TTC549 (cell line): ENCODE data around the gene AVPR2.

Source experiments
- FAIRE-seq: peaks from 2 replicates; lab custom pipeline; 2012; peaks lifted over from hg19 to GRCh38; lab: Jason Lieb, UNC

The AVPR2 gene

DNA sequence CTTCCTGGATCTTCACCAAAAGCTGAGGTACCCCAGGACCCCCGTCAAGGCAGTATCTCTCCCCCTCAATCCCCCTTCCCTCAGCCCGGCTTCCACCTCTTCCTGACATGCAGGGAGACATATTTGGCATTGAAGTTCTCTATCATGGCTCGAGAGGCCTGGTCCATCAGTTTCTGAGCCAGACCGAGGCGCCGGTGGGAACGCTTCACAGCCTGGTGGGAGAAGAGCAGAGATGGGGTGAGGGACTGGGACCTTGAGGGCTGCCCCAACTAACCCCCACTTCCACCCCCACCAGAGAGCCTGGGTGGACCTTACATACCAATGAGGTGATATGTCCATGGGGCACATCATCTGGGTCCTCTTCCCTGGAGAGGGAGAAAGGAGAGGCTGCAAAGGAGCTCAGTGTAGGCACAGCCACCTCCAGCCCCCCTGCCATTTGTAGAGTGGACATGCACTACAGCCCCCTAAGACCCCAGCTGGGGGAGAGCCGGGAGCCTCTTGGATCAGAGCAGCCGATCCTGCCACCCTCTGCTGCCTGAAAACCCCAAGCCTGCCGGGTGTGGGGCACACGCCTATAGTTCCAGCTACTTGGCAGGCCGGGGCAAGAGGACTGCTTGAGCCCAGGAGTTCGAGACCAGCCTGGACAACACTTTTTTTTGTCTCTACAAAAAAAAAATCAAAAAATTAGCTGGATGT lies 27.9 kb downstream of the AVPR2 start:
- no peak for FAIRE-seq

DNA sequence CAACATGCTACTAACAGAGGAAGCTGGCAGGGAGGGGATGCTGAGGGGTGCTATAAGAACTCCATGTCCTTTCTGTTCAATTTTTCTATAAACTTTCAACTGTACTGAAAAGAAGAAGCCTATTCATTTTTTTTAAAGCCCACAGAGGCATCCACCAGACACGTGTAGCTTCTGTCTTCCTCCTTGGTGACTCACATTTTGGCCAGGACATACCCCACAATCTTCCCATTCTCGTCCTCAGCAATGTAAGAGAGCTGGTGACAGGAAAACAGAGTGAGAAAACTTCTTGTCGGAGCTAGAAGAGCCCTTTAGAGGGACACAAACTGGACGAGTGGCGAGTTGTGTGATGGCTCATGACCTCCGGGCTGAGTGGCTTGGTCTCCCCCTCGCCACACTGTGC lies 29.3 kb downstream of the AVPR2 start:
- no peak for FAIRE-seq

DNA sequence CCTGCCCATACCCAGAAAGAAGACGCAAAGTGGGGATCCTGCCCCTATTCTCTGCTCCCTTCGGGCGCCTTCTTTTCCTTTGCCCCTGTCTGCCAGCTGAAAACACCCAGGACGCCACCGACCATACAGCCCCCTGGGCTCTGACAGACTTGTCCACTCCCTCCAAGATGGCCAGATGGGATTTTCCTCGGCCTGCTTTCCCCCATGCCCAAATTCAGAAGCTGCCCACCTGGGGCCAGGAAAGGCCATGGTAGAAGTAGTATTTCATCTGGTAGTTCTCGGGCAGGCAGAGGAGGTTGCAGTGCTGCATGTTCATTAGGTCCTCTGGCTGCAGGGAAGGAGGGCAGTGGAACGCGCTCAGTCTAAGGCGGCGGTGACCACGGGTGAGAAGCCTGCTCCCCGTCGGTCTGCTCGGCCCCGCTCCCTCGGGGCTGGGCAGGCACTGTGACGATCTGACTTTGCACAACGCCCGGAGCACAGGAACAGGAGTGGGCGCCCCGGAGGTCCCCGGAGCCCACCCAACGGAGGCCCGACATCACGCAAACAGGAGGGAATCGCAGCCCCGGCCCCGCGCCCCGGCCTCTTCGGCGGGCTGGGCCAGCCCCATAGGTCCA lies 29.8 kb downstream of the AVPR2 start:
- FAIRE-seq: no peak

DNA sequence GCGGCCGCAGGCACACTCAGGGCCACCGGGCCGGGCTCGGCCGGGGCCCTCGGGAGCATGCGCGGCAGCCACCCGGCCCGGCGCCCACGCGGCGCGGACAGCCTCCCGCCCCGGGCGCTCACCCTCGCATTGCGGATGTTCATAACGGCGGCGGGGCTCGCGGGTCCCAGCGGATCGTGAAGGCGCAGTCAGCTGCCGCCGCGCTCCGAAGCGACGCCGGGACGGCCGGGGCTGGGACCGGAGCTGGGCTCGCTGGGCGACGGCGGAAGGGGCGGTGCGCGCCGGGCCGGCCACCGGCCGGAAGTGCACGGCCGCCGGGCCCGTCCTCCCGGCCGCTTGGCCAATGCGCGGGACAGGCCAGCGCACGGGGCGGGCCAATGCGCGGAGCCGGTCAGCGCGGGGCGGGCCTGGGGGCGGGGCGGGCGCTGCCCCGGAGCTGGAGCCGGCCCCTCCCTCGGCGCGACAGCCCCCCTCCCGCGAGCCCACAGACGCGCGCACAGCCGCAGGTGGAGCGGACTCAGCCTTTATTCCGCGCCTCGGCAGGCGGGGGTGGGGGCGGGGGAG lies 30.4 kb downstream of the AVPR2 start, which contains the start of gene NAA10:
NAA10 (minus strand) TSS at position 276 of the 564 bp plus-strand sequence; CDS start at position 143, 133 bp downstream.
- FAIRE-seq: no peak

DNA sequence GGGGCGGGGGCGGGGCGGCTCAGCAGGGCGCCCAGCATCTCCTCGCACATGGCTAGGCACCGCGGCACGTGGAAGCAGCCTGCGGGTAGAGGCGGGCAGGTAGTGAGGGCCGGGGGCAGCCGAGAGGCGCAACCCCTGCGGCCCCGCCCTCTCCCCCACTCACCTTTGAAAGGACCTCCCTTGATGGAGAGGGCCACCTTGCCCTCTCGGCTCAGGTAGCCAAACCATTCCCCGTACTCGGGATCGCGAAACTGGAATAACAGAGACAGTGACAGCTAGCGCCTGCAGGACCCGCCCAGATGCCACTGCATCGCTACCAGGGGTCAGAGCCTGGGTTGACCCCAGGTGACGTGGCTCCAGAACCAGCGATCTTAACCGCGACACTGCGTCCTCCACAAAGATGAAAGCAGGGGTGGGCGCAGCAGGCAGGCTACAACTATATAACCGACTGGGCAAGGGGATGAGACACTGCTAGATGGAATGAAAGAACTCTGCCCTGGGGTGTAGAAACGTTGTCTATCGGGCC lies 30.9 kb downstream of the AVPR2 start:
- no peak for FAIRE-seq

DNA sequence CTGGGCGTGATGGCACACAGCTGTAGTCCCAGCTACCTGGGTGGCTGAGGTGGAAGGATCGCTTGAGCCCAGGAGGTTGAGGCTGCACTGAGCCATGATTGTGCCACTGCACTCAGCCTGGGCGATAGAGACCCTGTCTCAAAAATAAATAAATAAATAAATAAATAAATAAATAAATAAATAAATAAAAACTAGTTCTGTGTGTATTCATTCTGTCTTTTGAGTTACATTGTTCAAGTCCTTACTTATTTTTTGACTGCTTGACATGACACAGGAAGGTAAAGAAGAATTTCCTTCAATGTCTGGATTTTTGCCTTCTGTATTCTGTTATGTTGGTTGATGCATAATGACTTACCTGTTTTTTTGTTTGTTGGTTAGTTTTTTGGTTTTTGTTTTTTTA lies 32.6 kb downstream of the AVPR2 start:
- no peak for FAIRE-seq

DNA sequence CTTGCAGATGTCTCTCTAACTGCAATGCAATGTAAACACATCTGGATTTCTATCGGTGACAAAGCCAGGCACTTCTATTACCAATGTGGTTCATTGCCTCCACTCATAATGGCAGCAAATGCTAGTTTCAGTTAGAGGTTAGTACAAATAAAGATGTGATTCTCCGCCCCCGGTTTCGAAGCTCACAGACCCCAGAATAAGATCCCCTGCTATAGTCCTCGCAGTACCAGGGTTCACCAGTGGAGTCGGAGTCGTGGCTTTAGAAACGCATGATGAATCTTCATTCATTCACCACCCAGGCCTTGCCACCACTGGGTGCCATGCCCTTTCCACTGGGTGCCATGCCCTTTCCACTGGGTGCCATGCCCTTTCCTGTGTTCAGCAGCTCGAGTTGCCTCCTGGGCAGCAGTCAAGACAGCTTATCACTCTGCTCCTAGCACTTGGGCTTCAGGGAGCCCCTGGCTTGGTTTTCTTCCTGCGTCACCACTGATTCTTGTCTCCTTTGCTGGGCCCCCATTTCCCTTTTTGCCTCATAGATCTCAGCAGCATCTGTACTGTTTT lies 33.8 kb downstream of the AVPR2 start:
- FAIRE-seq: no peak

DNA sequence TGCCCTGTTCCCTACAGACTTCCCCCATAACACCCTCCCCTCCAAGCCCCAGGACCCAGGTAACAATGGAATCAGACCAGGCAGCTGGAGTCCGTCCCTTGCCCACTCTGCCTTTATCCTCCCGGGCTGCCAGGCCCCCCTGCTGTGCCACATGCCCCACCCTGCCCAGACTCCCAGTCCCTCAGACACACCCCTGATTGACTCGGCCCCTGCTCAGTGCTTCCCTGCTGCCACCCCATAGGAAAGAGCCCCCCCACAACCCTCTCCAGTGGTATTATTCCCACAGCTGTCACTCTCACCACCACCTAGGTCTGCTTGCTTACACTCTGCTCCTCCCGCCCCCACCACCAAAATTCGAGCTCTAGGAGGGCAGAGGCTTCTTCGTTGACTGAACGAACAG lies 35.1 kb downstream of the AVPR2 start:
- FAIRE-seq: no peak

DNA sequence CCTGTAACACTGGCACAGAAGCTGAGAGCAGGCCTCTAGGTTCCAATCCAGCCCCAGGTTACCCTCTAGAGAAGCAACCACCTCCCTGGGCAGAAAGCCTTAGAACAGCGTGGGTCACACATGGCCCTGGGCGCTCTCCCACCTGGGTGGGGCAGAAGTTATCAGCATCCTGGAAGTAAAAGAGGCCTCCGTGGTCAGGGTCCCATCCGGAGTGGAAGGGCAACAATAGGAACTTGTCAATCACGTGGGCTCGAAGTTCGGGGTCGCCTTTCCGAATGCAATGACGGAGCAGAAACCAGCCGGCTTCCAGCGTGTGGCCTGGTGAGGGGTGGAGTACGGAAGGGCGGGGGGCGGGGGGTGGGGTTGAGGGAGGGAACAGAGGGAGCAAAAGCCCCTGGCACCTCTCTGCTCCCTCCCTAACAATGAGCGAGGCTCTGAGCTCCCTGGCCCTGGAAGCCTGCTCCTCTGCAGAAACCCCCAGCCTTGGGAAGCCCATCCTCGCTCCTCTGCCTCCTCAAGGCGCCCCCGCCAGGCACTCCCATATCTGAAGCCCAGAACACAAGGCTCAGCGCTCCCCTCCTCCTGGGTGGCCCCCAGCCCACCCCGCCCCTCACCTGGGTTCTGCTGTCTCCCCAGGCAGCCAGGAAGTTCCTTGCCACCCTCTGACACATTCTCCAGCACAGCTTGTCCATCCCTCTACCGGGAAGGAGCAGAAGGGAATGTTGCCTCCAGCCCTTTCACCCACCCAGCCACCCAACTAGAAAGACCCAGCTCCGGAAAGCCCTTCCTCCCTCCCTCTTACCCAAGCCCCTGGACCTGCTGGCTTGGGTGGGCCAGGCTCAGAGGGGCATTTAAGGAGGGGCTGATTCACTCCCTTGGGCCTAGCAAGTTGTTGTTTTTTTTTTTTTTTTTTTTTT lies 37.1 kb downstream of the AVPR2 start:
- no peak for FAIRE-seq

DNA sequence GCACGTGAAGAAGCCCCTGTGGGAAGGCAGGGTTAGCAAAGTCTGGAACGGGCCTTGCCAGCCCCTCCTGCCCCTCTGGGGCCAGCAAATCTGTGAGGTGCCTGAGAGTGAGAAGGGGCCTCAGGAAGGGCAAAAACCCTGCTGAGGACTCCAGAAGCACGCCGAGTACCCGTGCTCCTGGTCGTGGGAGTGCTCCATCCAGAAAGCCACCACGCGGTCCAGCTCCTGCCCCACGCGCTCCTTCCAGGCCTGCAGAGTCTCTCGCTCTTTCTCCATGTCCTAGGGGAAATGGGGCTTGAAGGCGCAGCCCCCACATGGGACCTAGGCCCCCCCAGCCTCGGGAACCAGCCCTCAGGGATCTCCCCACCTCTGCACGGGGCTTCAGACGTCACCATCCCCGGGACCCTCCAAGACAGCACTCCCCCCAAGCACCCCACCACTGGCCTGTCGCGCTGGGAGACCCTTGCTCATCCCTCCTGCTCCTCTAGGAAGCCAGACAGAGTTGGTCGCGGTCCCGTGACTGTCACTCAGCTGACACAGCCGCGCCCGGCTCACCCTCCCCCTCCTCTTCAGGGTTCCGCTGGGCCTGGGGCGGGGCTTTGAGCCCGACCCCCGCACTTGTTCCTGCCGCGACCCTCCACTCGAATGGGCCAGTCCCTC lies 39.8 kb downstream of the AVPR2 start, which contains the start of gene RENBP:
RENBP (minus strand) TSS at position 504 of the 660 bp plus-strand sequence; CDS start at position 471, 33 bp downstream.
- no peak for FAIRE-seq

DNA sequence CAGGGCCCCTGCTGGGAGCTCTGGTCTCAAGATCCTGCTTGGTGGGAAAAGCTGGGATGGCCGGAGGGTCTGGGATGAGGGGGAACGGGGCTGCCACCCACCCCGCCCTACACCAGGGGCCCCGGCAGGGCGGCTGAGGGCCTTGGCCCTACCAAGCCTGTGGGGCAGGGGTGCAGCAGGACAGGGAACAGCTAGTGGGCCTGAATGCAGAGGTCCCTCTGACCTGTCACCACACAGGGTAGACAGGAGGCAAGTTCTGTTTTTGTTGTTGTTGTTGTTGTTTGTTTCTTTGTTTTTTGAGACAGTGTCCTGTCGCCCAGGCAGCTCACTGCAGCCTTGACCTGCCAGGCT lies 40.3 kb downstream of the AVPR2 start:
- FAIRE-seq: no peak

DNA sequence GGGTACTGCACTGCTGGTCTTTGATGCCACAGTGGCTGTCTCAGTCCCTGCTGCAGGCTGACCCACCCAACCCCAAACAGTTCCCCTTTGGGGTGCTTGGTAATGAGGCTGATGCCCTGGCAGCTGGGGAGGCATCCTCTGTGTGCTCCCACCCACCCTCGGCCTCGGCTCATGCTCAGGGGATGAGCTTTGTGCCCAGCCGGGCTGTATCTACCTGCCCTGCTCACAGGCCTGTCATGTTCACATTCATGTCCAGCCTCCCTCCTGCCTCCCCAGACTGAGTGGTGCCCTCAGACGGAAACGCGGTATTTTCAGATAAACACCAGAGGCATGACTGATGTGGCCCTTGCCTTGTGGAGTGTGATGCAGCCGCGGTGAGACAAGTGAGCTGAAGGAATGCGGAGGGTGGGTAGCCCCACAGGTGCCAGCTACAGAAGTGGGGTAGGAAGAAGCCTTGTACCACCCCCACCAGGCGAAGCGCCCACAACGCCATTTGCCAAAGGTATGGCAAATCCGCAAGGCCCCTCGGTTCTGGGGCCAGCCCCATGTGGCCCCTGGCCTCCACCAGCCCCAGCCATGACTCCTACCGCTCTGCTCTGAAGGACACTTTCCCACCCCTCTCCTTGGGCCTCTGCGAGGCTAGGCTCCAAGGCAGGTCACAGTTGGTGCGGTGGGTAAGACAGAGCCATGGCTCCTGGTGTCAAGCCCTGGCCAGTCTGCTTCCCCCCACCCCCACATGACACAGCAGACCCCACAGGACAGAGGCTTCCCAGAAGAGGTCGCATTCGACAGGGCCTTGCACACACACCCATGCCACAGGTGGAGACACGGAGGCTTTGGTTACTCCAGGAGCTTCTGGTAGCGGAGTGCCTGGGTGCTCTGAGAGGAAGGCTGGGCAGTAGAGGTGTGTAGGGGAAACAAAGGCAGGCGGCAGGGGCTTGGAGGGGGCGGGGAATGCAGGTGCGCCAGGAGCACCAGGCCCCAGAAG lies 41.8 kb downstream of the AVPR2 start:
- FAIRE-seq: no peak

DNA sequence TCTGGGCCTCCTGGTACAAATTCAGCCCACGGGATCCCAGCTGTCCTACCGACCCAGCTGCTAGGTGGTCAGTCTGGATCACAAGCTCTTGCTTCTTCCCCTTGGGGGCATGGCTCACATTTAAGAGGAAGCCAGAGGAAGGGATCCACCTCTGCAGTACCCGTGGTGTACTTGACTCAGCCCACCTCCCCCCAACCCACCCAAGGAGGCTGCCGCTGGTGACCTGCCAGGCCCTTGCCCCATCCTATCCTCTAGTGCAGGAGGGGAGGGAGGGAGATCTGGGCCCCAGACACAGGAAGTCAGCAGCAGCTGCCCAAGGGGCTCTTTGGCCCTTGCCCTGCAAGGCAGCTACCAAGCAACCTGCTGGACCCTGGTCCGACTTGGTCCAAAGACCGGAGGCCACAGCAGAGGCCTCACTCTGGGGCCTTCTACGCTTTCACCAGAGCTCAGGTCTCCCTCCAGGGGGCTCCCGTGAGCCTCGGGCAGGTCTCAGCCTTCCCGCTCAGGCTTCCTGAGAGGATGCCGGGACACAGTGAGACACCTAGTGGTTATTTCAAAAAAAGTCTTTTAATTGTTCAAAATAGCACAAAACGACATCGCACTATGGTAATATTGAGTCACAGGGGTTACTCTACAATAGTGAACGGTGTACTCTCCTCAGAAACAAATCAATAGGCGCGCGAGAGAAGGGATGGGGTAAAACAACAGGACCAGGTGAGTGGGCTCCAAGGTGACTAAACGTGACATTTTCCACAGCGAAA lies 42.7 kb downstream of the AVPR2 start:
- peak; percentile 84 for FAIRE-seq

DNA sequence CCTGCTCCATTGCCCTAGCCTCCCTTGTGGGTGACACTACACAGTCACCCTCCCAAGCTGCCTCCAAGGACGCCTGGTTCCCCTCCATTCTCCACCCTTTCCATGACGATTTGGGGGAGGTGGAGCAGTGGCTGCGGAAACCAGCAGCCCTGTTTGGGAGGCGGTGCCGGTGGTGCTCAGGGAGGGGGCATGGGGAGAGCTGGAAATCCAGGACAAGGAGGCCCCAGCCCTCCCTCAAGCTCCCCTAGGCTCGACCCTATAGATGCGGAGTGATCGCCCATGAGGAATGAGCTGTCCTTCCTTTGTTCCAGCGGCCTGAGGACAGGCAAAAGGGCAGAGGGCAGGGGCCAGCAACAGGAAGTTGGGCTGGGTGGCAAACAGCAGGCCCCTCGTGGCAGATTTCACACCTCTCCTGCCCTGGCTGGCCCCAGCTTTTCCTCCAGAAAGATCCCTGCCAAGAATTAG lies 43.6 kb downstream of the AVPR2 start:
- no peak for FAIRE-seq

DNA sequence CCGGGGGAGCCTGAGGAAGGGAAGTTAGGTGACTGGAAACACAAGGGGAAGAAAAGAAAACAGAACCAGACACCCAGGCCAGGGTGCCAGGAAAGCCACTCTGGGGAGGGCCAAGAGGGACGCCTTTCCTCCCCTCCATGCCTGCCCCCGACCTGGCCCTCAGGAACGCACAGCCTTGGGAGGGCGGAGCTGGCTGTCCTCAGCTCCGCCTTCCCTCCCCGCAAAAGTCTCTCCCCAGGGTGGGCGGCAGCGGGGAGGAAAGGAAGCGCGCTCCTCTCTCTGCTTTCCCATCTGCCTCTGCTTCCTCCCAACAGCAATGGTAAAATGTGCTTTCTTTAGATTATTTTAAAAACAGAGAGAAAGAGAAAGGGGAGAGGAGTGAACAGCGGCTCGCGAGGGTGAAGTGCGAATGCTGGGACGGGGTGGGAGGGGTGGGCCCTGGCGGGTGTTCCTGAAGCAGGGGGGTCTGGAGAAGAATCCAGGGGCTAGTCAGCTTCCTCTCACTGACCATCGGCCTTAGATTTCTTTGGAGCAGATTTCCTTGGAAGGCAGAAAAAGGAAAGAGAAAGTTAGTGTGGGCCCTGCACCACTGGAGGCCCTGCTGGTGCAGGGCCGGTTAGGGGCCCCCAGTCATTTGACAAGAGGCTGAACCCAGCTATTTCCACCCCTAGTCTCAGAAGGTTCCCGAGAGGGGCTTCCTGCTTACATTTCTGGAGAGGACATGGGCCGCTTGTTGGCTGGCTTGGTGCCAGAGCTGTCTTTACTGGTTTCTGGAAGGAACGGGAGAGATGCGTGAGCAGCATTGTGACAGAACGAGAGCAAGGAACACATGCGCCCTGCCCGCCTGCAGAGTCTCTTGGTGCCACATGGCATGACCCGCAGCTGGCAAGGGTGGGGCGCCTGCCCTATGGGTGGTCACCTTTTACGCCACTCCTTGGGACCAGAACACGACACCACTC lies 44.7 kb downstream of the AVPR2 start:
- FAIRE-seq: no peak

DNA sequence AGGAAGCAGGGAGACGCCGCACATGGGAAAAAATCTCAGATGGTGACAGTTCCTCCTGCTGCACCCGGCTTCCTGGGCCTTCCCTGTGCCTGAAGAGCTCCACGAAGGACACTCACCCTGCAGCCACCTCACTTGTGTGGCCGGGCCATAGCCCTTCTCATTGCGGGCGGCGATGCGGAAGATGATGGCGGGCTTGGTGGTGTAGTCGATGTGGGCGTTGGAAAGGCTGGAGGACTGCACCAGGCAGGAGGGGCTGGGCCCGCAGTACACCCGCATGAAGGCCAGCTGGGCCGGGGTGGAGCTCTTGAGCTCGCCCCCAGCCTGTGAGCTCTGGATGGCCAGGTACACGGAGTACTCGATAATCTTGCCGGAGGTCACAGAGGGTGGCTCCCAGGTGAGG lies 45.7 kb downstream of the AVPR2 start:
- no peak for FAIRE-seq

DNA sequence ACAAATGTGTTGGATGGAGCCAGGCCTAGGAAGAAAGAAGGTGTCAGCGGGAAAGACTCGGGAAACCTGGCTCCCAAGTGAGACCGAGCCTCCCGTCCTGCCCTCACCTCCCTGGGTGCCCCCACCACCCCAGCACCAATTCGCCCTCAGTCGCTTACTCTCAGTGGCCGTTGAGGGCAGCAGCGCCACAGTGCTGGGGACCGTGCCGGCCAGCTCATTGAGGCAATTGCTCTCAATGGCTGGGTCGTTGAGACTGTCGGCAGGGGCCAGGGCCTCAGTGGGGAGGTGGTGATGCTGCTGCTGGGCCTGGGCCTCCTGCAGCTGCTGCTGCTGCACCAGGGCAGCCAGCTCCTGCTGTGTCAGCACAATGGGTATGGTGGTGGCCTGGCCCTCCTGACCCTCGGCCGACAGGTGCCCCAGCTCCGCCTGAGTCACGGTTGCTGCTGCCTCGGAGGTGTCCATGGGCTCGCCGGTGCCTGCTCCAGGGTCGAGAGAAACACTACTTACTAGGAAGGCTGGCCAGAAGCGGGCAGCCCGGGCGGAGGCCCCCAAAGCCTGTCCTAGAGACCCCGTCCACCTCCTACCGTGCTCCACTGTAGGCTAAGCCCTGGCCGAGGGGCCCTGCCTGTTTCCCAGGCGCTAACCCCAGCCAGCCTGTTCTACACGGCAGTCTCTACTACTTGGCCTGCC lies 47.4 kb downstream of the AVPR2 start:
- FAIRE-seq: no peak
